GM06990 (cell line): ENCODE results near the gene ZACN.

Experiments used
- DNase-seq: peaks from one replicate; pipeline ENCODE4 v3.0.0-alpha.2; 2011; ENCODE audit not compliant: insufficient read length; ENCODE audit errors: extremely low read depth
- H3K27me3 ChIP-seq: replicated peaks from 2 replicates; pipeline ENCODE4 v1.6.0; 2011; ENCODE audit warnings: low read length; ENCODE audit not compliant: control insufficient read depth, insufficient read depth
- H3K36me3 ChIP-seq: 2 replicates; pipeline ENCODE4 v1.5.1; 2011; ENCODE audit warnings: low read length; ENCODE audit not compliant: control insufficient read depth, insufficient read depth
- H3K4me3 ChIP-seq: replicated peaks from 2 replicates; pipeline ENCODE4 v1.5.1; 2011; ENCODE audit warnings: low read depth, mild to moderate bottlenecking, control low read depth, low read length
- CTCF ChIP-seq: IDR thresholded peaks from 2 replicates; pipeline ENCODE4 v1.5.1; 2011; ENCODE audit warnings: low read length, control low read depth, mild to moderate bottlenecking, inconsistent platforms; ENCODE audit not compliant: insufficient read depth, poor library complexity, severe bottlenecking

The ZACN gene

GRCh38 chr17:76079535-76079955, 563 bp downstream of the ZACN start:
- no peak overlapping the region for H3K4me3 ChIP-seq
- H3K27me3 ChIP-seq = peaks cover 9% of the 10 kb centered on the region
- no peak for TF ChIP-seq CTCF
- no peak for DNase-seq
- H3K36me3 ChIP-seq = peaks cover 8% of the 10 kb centered on the region

GRCh38 chr17:76079956-76080767, 1.2 kb downstream of the ZACN start:
- Histone ChIP-seq H3K36me3 (peaks cover 8% of the 10 kb centered on the region), H3K27me3 (peaks cover 9% of the 10 kb centered on the region), H3K4me3 (no peak overlapping the region)
- no peak for TF ChIP-seq CTCF
- DNase-seq = no peak

DNA sequence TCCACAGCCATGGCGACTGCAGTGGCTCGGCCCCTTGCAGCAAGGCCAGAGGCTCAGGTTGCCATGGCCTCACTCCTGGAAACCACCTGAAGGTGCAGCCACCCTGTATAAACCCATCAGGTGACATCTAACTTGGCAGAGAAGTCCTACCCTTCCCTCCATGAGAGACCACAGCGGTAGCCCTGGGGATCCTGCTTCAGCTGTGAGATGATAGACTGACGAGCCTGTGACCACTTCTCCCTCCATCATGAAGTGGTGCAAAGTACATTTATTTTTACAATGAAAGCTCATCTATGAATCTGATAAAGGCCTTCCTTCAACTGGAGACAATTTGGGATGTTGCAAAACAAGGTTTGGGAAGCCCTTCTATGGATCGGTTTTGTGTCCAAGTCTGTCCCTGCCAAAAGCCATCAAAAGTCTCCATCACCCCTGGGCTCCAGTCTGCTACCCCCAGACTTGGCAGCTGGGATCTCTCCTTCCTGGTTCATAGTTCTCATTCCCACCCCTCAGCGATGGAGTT, 1.8 kb downstream of the ZACN start:
- peaks cover 7% of the 10 kb centered on the region; the same call in 1 of the 2 replicates for H3K27me3 ChIP-seq
- no peak for DNase-seq
- TF ChIP-seq CTCF = no peak
- no peak overlapping the region for H3K4me3 ChIP-seq
- peaks cover 11% of the 10 kb centered on the region for H3K36me3 ChIP-seq

DNA sequence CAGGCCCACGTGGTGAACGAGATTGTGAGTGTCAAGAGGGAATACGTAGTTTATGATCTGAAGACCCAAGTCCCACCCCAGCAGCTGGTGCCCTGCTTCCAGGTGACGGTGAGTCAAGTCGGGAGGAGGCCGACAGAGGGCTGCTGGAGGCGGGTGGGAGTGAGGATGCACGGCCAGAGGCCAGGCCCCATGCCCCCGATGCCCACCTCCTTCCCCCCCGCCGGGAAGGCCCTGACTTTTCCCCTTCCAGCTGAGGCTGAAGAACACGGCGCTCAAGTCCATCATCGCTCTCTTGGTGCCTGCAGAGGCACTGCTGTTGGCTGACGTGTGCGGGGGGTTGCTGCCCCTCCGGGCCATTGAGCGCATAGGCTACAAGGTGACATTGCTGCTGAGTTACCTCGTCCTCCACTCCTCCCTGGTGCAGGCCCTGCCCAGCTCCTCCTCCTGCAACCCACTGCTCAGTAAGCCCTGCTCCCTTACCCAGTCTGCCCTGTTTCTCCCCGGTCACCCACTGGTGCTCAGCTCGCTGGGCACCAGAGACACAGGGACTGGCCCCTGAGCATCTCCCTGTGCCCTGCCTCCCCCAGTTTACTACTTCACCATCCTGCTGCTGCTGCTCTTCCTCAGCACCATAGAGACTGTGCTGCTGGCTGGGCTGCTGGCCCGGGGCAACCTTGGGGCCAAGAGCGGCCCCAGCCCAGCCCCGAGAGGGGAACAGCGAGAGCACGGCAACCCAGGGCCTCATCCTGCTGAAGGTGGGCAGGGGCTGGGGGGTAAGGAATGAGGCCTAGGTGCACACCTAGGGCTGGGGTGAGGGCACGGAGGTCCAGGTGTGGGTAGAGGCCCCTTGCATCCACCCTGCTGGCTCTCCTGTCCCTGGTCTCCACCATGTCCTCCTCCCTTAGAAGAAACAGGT, 2.6 kb downstream of the ZACN start:
- H3K4me3 ChIP-seq = no peak overlapping the region
- H3K36me3 ChIP-seq = peaks cover 14% of the 10 kb centered on the region
- no peak for TF ChIP-seq CTCF
- H3K27me3 ChIP-seq = peaks cover 7% of the 10 kb centered on the region; the same call in 1 of the 2 replicates
- no peak for DNase-seq

GRCh38 chr17:76082326-76083251, 3.6 kb downstream of the ZACN start:
- H3K4me3 ChIP-seq = no peak overlapping the region
- TF ChIP-seq CTCF = no peak
- no peaks in the 10 kb centered on the region; the same call in 1 of the 2 replicates for H3K27me3 ChIP-seq
- H3K36me3 ChIP-seq = peaks cover 20% of the 10 kb centered on the region
- no peak for DNase-seq
